ENCODE measurements around the gene RNASET2.

Gene RNASET2

GRCh38 chr6:166932616-166933015 is 23.7 kb downstream of the RNASET2 start:
- H3K4me3 ChIP-seq (ENCODE audit: low read depth, low read length): no peak overlapping the region
- no peak for DNase-seq (ENCODE audit: low read depth)
- no peak for TF ChIP-seq CTCF (IDR thresholded peaks at IDR 0.05; ENCODE audit: control insufficient read depth, extremely low read depth, insufficient read depth)

DNA sequence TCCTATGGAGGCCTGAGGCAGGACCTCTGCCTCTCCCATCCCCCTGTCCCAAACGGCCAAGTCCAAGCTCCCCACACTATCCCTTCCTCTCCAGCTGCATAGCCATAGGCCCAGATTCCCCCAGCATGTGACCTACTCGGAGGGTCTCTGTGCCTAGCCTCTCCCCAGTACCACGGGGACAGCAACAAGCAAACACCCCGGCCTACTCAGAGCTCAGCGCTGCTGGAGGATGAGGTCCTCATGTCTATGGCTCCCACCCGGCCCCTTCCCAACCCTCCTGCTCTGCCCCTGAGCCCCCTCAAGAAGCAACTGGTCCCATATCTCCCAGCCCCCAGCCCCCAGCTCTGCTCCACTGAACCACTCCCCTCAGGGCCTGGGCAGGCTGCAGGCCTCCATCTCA is 24.2 kb downstream of the RNASET2 start:
- DNase-seq (ENCODE audit: low read depth): no peak
- no peak for TF ChIP-seq CTCF (IDR thresholded peaks at IDR 0.05; ENCODE audit: control insufficient read depth, extremely low read depth, insufficient read depth)
- H3K4me3 ChIP-seq (ENCODE audit: low read depth, low read length): no peak overlapping the region

DNA sequence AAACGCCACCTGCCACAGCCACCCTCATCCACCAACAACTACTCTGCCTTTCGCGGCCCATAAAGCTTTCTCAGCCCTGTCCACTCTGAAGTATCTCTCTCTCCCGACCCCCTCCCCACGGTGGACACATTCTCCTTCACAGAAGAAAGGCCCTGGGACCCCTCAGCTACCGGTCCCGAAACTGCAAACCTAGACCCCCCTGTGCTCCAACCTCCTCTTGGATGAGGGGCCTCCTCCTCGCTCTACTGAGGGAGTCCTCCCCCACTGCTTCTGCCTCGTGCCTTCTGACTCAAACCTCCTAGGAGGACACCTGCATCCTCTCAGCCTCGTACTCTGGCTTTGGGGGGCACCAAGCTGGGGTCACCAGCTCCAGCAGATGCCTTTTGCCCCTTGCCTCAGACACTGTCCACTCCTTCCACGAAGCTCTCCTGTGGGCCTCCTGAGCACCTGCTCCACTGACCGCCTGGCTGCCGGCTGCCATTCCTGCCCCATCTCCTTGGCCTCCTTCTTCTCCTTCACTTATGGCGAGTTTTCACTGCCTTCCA is 24.9 kb downstream of the RNASET2 start:
- no peak overlapping the region for H3K4me3 ChIP-seq (ENCODE audit: low read depth, low read length)
- TF ChIP-seq CTCF (IDR thresholded peaks at IDR 0.05; ENCODE audit: control insufficient read depth, extremely low read depth, insufficient read depth): no peak
- DNase-seq (ENCODE audit: low read depth): no peak

GRCh38 chr6:166930354-166930891 is 25.9 kb downstream of the RNASET2 start:
- no peak for TF ChIP-seq CTCF (IDR thresholded peaks at IDR 0.05; ENCODE audit: control insufficient read depth, extremely low read depth, insufficient read depth)
- no peak for DNase-seq (ENCODE audit: low read depth)
- no peak overlapping the region for H3K4me3 ChIP-seq (ENCODE audit: low read depth, low read length)

DNA sequence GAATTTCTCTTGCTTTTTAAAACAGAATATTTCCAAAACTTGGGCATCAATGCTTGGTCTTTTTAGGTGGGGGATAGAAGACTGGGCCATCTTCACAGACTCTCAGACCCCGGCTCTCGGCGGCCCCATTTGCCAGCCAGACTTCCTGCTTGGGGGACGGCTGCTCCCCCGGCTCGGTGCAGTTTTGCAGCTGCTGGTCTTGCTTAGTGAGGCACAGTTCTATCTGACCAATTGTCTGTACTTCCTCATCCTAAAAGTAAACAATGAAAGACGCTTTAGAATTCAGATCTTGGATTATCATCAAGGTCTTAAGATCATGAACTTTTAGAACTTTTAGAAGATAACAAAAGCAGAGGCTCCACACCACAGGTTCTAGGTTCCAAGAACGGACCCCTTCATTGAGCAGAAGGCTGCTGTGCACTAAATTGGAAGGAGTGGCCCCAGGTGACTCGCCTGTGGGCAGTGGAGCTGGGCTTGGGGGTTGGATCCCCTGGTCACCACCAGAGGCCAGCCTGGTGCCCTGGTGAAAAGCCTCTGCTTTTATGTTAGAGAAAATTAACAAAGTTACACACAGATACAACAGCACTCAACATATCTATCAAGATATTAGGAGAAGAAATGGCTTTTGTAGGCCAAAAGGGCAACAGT is 26.7 kb downstream of the RNASET2 start:
- H3K4me3 ChIP-seq (ENCODE audit: low read depth, low read length): 0 out of 2 replicates have a peak overlapping the region, but pooled peaks have one; percentile 2
- DNase-seq (ENCODE audit: low read depth): peak; percentile 17
- TF ChIP-seq CTCF (IDR thresholded peaks at IDR 0.05; ENCODE audit: control insufficient read depth, extremely low read depth, insufficient read depth): peak; percentile 21; the same call in 1 of the 2 replicates

- 0 out of 2 replicates have a peak overlapping the region, but pooled peaks have one; percentile 2 for H3K4me3 ChIP-seq (ENCODE audit: low read depth, low read length)
- DNase-seq (ENCODE audit: low read depth): no peak
- no peak for TF ChIP-seq CTCF (IDR thresholded peaks at IDR 0.05; ENCODE audit: control insufficient read depth, extremely low read depth, insufficient read depth)
Measured at GRCh38 chr6:166928644-166929541, 27.5 kb downstream of the RNASET2 start.

Measured in LNCaP clone FGC (cell line).